Measurements from ENCODE around the gene ST14.
"Not testable (repeated sequence)": the region's sequence is repeated elsewhere in the genome, so short reads cannot be mapped to it uniquely, and the experiment has no call there.

The ST14 gene

DNA sequence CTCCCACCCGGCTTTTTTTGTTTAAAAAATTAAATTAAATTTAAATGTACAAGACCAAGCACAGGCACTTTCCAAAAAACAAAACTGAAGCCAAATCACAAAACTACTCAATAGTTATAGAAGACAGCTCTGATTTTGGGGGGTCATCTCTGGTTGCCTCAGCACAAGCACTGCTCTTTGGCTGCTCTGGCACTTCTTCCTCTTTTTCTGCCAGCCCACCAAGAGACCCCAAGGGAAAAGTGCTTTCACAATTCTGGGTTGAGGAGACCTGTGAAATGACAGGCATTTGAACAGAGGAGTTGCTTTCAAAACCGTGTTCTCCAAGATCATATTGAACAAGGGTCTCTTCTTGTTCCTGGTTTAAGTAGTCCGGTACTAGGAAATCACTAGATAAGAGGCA, 74.3 kb downstream of the ST14 start:
- DNase-seq (ENCODE audit: low read depth) = not testable (repeated sequence)

DNA sequence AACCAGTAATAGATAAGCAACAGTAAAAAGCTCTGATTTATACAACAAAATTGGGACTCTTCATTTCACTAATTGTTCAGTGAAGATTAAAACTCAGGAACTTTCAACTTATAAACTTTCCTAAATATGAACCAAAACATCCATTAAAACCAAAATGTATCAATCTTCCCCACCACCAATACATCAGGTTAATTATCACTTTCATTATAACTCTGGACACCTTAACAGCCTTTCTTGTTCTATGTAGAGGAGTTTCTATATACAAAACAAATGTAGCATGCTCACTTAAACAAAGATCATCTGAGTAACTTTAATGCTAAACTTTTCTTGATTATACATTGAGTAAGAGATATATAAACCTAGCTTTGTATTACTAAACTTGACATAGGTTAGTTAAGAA, 74.7 kb downstream of the ST14 start:
- no peak for DNase-seq (ENCODE audit: low read depth)

DNA sequence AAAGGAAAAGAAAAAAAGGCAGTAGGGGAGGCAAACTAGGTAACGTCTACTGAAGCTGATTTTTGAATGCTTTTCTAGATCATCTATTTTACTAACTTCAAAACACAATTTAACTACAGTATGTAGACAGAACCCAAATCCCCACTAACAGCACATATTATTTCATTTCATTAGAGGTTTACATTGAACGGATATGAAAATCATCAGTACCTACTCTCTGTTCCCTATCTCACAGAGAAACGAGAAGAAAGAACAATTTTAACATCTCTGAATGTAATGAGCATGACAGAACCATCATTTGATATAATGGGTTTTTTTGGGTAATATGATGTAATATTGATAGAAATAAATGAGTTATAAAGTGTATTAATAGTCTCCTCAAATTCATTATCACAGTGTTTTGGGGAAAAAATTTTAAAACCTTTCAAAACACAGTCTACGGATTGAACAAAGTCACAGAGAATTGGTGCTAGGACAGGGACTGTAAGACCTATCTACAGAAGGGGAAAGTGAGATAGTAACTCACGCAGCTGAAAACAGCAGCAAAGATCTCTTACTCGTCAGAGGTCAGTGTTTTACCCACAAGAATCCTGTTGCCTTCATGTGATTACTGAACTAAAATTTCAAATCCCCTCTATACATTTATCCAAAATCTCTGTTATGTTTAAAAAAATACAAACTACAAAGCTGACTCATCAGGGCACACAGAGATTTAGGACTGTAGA, 77.9 kb downstream of the ST14 start:
- DNase-seq (ENCODE audit: low read depth) = no peak

DNA sequence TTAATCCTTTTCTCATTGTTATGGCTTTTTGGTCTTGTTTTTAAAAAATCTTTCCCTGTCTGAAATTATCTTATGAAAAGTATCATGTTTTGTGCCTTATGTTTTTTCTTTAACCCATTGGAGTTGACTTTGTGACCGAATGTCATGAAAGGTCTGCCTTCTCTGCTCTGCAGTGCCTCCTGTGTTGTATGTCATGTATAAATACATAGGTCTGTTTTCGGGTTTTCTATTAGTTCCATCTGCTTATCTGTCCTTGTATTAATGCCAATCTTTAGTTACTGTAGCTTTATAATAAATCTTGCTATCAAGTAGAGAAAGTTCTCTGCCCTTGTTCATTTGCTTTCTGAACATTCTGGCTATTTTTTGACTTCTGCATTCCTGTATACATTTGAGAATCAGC, 82.1 kb downstream of the ST14 start:
- no peak for DNase-seq (ENCODE audit: low read depth)

DNA sequence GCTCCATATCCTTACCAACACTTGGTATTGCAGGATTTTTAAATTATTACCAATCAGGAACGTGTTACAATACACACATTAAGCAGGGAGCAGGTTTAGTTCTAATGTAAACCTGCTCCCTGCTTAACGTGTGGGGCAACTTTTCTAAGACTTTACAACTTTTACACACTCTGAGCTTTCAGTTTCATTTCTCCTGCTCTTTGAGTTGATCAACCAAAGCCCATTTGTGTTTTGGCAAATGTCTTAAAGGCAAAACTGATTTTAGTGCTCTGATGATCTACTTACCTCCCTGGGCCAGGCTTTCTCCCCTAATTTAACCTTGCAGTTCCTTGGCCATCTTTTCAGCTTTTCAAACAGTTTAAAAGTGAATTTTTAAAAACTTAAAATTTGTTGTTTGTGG, 84.2 kb downstream of the ST14 start:
- DNase-seq (ENCODE audit: low read depth) = no peak

DNA sequence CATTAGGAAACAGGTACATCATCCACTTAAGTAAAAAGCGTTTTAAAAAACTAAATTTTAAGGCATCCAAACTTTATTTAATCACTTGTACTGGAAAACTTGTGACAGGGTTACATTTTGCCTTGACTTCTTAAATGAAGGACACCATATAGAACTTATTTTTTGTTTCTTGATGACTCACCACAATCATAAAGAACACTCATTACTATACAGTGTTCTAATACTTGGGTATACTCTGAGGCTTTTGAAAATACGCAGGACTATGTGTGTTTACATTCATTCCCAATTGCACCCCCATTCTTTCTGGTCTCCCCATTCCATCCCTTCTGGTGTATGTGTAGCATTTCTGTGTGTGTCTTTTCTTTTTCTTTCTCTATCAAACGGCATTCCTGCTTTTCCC, 85.3 kb downstream of the ST14 start:
- DNase-seq (ENCODE audit: low read depth) = no peak

DNA sequence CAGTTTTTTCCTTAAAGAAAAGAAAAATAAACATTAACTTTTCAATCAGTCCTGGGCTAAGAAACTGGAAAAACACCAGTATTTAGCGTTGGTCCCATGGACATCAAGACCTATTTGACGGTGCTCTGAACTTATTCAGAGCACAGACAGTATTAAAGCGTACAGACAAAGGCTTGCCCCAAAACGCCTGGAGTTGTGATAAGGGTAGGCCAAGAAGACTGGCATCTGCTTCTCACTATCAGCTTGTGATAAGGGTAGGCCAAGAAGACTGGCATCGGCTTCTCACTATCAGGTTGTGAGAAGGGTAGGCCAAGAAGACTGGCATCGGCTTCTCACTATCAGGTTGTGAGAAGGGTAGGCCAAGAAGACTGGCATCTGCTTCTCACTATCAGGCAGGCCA, 85.8 kb downstream of the ST14 start:
- DNase-seq (ENCODE audit: low read depth) = not testable (repeated sequence)

DNA sequence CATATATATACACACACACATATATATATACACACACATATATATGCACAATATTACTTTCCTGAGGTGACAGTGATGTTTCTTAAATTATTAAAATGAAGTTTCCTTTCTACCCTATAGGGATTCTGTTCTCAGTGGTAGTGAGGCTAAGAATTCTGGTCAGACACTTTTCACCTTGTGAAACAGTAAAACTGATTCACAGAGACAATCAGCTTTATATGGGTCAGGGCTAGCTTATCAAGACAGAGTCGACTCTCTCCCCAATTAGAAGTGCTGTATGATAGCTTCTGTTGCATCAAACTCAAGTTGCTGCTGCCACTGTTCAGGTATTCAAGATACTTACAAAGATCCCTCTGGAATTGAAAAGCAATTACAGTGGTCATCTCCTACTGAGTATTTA, 86.7 kb downstream of the ST14 start:
- DNase-seq (ENCODE audit: low read depth) = no peak

DNA sequence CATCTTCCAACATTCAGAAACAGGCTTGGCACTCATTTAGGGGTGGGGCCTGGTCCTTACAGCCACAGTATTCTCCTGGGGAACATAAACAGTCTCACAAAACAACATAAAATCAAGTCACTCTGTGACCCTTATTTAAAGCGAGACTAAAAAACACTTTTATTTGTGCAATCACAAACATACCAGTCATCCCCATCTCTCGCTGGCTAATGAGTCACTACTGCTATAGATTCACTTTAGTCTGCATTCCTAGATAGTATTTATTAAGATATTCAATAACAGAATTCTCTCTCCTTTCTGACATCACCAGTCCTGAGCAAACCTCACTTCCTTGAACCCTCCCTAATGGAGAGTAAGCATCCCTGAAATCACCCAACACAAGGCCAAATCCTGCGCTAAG, 87.2 kb downstream of the ST14 start:
- DNase-seq (ENCODE audit: low read depth) = no peak

DNA sequence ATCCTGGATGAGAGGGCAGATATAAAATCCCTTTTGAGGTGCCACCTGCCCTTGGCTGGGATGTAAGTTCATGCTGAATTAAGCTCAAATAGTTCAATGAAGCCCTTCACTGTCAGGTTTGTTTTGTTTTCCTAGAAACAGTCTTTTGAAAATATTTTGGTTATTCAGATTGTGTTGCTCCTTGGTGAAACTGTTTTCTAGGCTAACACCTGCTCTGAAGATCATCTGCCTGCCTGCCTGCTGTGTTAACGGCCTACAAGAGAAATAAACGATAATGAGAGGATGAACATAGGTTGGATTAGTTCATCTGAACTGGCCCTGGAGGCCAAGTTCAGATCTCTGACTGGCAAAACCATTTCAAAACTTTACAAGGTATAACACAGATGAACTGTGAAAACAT, 87.7 kb downstream of the ST14 start:
- no peak for DNase-seq (ENCODE audit: low read depth)

DNA sequence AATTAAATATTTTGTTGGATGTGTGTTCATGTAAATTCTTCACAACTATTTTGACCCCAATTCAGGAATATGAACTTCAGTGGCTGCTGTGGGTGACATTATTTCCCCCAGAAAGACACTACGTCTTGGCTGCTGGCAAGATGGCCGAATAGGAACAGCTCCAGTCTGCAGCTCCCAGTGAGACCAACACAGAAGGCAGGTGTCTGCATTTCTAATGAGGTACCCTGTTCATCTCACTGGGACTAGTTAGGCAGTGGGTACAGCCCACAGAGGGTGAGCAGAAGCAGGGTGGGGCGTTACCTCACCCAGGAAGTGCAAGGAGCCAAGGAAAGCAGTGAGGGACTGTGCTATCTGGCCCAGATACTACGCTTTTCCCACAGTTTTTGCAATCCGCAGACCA, 89.8 kb downstream of the ST14 start:
- DNase-seq (ENCODE audit: low read depth) = no peak

DNA sequence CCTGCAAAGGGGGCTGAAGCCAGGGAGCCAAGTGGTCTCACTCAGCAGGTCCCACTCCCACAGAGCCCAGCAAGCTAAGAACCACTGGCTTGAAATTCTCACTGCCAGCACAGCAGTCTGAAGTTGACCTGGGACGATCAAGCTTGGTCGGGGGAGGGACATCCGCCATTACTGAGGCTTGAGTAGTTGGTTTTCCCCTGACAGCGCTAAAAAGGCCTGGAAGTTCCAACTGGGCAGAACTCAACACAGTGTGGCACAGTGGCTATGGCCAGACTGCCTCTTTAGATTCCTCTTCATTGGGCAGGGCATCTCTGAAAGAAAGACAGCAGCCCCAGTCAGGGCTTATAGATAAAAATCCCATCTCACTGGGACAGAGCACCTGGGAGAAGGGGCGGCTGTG, 90.3 kb downstream of the ST14 start:
- not testable (repeated sequence) for DNase-seq (ENCODE audit: low read depth)

DNA sequence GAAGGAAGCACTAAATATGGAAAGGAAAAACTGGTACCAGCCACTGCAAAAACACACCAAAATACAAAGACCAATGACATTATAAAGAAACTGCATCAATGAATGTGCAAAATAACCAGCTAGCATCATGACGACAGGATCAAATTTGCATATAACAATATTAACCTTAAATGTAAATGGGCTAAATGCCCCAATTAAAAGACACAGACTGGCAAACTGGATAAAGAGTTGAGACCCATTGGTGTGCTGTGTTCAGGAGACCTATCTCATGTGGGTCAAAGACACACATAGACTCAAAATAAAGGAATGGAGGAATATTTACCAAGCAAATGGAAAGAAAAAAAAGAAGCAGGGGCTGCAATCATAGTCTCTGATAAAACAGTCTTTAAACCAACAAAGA, 92.2 kb downstream of the ST14 start:
- not testable (repeated sequence) for DNase-seq (ENCODE audit: low read depth)

All from activated T-cell treated with anti-CD3 and anti-CD28 coated beads for 24 hours (primary cell).